ENCODE data around the gene MBLAC1. TPM values are rescaled to one million over a fixed set of nuclear protein-coding genes. Genes with fewer than 3 reads are reported as not detected.
A peak's percentile ranks its signal among the peaks of the same experiment; 100 is the strongest.

MBLAC1 gene
- total RNA-seq, 4 donors from 2014 or later = 4.4 to 5.6 TPM; not detected in 2

GRCh38 chr7:100166317-100166940 is 39.7 kb downstream of the MBLAC1 start:
- 80 to 83% methylated on average over 2 to 16 of the region's 16 CpGs for WGBS, 2 donors (ENCODE audit: low coverage in 1 of 2)
- TF ChIP-seq POLR2A (IDR thresholded peaks at IDR 0.05) = no peak
- no peak for TF ChIP-seq POLR2AphosphoS5 (IDR thresholded peaks at IDR 0.05)
- no peak for TF ChIP-seq EP300 (IDR thresholded peaks at IDR 0.05; ENCODE audit: low read depth)
- TF ChIP-seq, protein P1, sequence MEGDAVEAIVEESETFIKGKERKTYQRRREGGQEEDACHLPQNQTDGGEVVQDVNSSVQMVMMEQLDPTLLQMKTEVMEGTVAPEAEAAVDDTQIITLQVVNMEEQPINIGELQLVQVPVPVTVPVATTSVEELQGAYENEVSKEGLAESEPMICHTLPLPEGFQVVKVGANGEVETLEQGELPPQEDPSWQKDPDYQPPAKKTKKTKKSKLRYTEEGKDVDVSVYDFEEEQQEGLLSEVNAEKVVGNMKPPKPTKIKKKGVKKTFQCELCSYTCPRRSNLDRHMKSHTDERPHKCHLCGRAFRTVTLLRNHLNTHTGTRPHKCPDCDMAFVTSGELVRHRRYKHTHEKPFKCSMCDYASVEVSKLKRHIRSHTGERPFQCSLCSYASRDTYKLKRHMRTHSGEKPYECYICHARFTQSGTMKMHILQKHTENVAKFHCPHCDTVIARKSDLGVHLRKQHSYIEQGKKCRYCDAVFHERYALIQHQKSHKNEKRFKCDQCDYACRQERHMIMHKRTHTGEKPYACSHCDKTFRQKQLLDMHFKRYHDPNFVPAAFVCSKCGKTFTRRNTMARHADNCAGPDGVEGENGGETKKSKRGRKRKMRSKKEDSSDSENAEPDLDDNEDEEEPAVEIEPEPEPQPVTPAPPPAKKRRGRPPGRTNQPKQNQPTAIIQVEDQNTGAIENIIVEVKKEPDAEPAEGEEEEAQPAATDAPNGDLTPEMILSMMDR (IDR thresholded peaks at IDR 0.05) = no peak
- Histone ChIP-seq H3K27me3 (peaks cover 10% of the 10 kb centered on the region), H3K4me3 (no peak overlapping the region), H3K9me3 (no peaks in the 10 kb centered on the region), H3K4me1 (peaks cover 10 to 44% (median 30%) of the 10 kb centered on the region in 4 donors), H3K36me3 (no peaks in the 10 kb centered on the region), H3K27ac (no peak overlapping the region)
- intact Hi-C loops (cut with DNase I; ENCODE audit: low total_unique reads) (no loop called here), in situ Hi-C loops (cut with MboI; ENCODE audit: low pct_ligation_motif_present in 1 of 4, low pct_unique_long_range_greater_than_20kb in 1 of 4, low sequenced_read_pairs in 3 of 4) (no loop called here)
- DNase-seq = no peak

DNA sequence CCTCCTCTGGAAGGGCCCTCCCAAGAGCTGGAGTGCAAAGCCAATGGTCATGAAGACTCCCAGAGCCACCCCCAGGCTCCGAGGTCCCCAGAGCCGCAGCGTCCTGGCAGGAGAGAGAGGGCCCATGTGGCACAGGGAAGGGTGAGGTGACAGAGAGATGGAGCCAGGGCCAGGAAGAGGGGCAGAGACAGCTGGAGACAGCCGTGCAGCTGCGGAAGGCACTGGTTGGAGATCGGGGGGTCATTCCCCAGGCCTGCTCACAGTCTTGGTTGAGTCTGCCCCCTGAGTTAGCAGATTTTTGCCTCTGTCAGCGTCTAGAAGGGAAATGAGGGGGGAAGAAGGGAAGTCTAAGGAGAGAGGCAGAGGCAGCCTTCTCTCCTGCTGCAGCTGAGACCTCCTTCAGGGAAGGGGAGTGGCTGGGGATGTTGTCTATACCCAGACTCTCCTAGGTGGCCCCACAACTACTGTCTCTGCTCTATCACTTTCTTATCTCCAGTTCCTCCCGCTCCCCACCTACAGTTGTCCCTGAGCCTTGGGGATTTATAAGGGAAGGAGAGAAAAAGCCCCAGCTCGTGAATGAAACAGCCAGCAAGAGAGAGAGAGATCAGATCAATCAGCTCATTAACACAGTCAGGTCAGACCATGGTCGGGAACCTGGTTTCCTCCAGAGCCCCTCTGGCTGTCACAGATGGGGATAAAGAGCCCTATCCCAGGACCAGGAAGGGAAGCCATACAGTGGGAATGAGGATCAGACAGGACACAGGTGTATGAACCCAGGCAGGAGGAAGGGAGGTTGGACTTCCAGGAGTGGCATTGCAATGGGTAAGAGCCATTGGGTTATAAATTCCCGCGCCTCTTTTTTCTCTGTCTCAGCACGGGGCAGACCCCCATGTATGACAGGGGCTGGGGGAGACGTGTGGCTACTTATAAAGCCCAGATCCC is 40.5 kb downstream of the MBLAC1 start:
- peak overlapping the region; percentile 78 to 85 (median 80) for H3K27ac ChIP-seq
- peak overlapping the region in 2 of 4 donors; percentile 36 to 51 for H3K4me3 ChIP-seq
- 51% methylated on average over 14 of the region's 14 CpGs; no CpG with 5 or more reads in 1 of the 2 donors for WGBS, 2 donors (ENCODE audit: low coverage in 1 of 2)
- H3K27me3 ChIP-seq = peaks cover 16% of the 10 kb centered on the region
- DNase-seq = no peak
- no peak for TF ChIP-seq EP300 (IDR thresholded peaks at IDR 0.05; ENCODE audit: low read depth)
- TF ChIP-seq POLR2A (IDR thresholded peaks at IDR 0.05) = no peak
- TF ChIP-seq POLR2AphosphoS5 (IDR thresholded peaks at IDR 0.05) = no peak
- TF ChIP-seq, protein P1 (IDR thresholded peaks at IDR 0.05) = no peak
- intact Hi-C loops (cut with DNase I; ENCODE audit: low total_unique reads) (no loop called here), in situ Hi-C loops (cut with MboI; ENCODE audit: low pct_ligation_motif_present in 1 of 4, low pct_unique_long_range_greater_than_20kb in 1 of 4, low sequenced_read_pairs in 3 of 4) (no loop called here)
- no peaks in the 10 kb centered on the region for H3K9me3 ChIP-seq
- H3K36me3 ChIP-seq = no peaks in the 10 kb centered on the region
- peaks cover 10 to 49% (median 35%) of the 10 kb centered on the region in 4 donors for H3K4me1 ChIP-seq

DNA sequence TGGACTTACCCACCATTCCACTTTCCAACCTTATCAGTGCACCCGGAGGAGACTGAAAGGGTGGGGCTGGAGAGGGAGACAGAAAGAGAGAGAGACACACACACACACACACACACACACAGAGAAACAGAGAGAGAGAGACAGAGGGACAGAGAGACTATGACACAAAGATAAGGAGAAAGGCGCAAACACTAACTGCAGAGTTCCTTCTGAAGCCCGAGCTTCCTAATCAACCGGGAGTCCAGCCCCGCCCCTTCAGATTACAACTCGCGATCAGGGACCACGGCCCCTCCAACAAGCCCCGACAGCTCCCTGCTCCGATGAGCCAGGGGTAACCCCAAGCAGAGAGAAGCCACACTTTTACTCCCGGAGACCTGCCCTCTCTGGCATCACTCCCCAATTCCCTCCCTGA is 41.2 kb downstream of the MBLAC1 start:
- Histone ChIP-seq H3K9me3 (no peaks in the 10 kb centered on the region), H3K4me1 (peaks cover 10 to 45% (median 34%) of the 10 kb centered on the region in 4 donors), H3K27ac (peak overlapping the region; percentile 78 to 85 (median 80)), H3K4me3 (peak overlapping the region; percentile 33 to 51 (median 36)), H3K27me3 (peaks cover 16% of the 10 kb centered on the region), H3K36me3 (no peaks in the 10 kb centered on the region)
- 2% methylated on average over 11 of the region's 11 CpGs; no CpG with 5 or more reads in 1 of the 2 donors for WGBS, 2 donors (ENCODE audit: low coverage in 1 of 2)
- intact Hi-C loops (cut with DNase I; ENCODE audit: low total_unique reads) = no loop called here
- in situ Hi-C loops (cut with MboI; ENCODE audit: low pct_ligation_motif_present in 1 of 4, low pct_unique_long_range_greater_than_20kb in 1 of 4, low sequenced_read_pairs in 3 of 4) = no loop called here
- DNase-seq = peak; percentile 40
- TF ChIP-seq, protein P1 (IDR thresholded peaks at IDR 0.05) = no peak
- peak; percentile 14 for TF ChIP-seq POLR2A (IDR thresholded peaks at IDR 0.05)

GRCh38 chr7:100169147-100169850 is 42.5 kb downstream of the MBLAC1 start:
- Histone ChIP-seq H3K27me3 (peaks cover 16% of the 10 kb centered on the region), H3K4me1 (peaks cover 10 to 38% (median 32%) of the 10 kb centered on the region in 4 donors), H3K4me3 (no peak overlapping the region), H3K36me3 (no peaks in the 10 kb centered on the region), H3K9me3 (no peaks in the 10 kb centered on the region), H3K27ac (peak overlapping the region; percentile 78 to 85 (median 80))
- intact Hi-C loops (cut with DNase I; ENCODE audit: low total_unique reads) = no loop called here
- TF ChIP-seq POLR2A (IDR thresholded peaks at IDR 0.05) (no peak), EP300 (IDR thresholded peaks at IDR 0.05; ENCODE audit: low read depth) (no peak), POLR2AphosphoS5 (IDR thresholded peaks at IDR 0.05) (no peak)
- TF ChIP-seq, protein P1 (IDR thresholded peaks at IDR 0.05) = no peak
- in situ Hi-C loops (cut with MboI; ENCODE audit: low pct_ligation_motif_present in 1 of 4, low pct_unique_long_range_greater_than_20kb in 1 of 4, low sequenced_read_pairs in 3 of 4) = no loop called here
- 83 to 85% methylated on average over 7 to 11 of the region's 11 CpGs for WGBS, 2 donors (ENCODE audit: low coverage in 1 of 2)
- DNase-seq = no peak
